Stimulated activated CD4-positive, alpha-beta T cell treated with anti-CD3 and anti-CD28 coated beads, TNF-alpha, amount 100 ng/mL, for 1 hour (primary cell): ENCODE data around the gene MMP24OS.

Experiments used
- DNase-seq, 3 donors: peaks; one replicate each; pipeline ENCODE4 v3.0.0-alpha.2; 2020; ENCODE audit warnings: low read depth in 3 of 3, low spot score in 1 of 3

Gene MMP24OS

GRCh38 chr20:35306931-35307517, 29.1 kb upstream of the MMP24OS start:
- DNase-seq: no peak

- peak in 1 of 3 donors; percentile 33 for DNase-seq
These were observed 28.0 kb upstream of the MMP24OS start for GRCh38 chr20:35305682-35306556.

GRCh38 chr20:35304956-35305355, 27.0 kb upstream of the MMP24OS start:
- no peak for DNase-seq

GRCh38 chr20:35303735-35304491, 26.0 kb upstream of the MMP24OS start:
- DNase-seq: peak; percentile 62 to 68 (median 65)

- DNase-seq: no peak
These were observed 25.4 kb upstream of the MMP24OS start for GRCh38 chr20:35303382-35303734.

- no peak for DNase-seq
These were observed 24.8 kb upstream of the MMP24OS start for GRCh38 chr20:35302421-35303335.

- no peak for DNase-seq
These were observed 23.5 kb upstream of the MMP24OS start for GRCh38 chr20:35301426-35301825.

GRCh38 chr20:35300469-35301262, 22.7 kb upstream of the MMP24OS start:
- DNase-seq: no peak

- no peak for DNase-seq
These were observed 21.9 kb upstream of the MMP24OS start for GRCh38 chr20:35299780-35300179.

GRCh38 chr20:35298264-35298663, 20.3 kb upstream of the MMP24OS start:
- no peak for DNase-seq

- DNase-seq: no peak
These were observed 19.8 kb upstream of the MMP24OS start for GRCh38 chr20:35297740-35298139.

GRCh38 chr20:35297155-35297554, 19.2 kb upstream of the MMP24OS start:
- no peak for DNase-seq

- no peak for DNase-seq
These were observed 18.2 kb upstream of the MMP24OS start for GRCh38 chr20:35296101-35296554.

- no peak for DNase-seq
These were observed 17.8 kb upstream of the MMP24OS start for GRCh38 chr20:35295674-35296073.

GRCh38 chr20:35295058-35295457, 17.1 kb upstream of the MMP24OS start:
- no peak for DNase-seq

GRCh38 chr20:35294293-35294685, 16.4 kb upstream of the MMP24OS start:
- no peak for DNase-seq

- no peak for DNase-seq
These were observed 15.7 kb upstream of the MMP24OS start for GRCh38 chr20:35293303-35294292.

GRCh38 chr20:35292504-35293285, 14.8 kb upstream of the MMP24OS start:
- no peak for DNase-seq
